Body of pancreas (tissue), 4 donors: ENCODE results near the gene ANKS3. TPM values are rescaled to one million over a fixed set of nuclear protein-coding genes. Genes with fewer than 3 reads are reported as not detected.
A peak's percentile ranks its signal among the peaks of the same experiment; 100 is the strongest.

Experiments used
- ATAC-seq: fragments of 150-250 bp; one replicate; pipeline ENCODE4 v1.9.1; 2016
- DNase-seq, 4 donors: peaks; one replicate each; pipeline ENCODE4 v3.0.0-alpha.2; 2019
- H3K27ac ChIP-seq, 4 donors: fragments of 200-600 bp; sonication (generic); 1 replicate in 3 of 4; 2 replicates in 1 of 4; pipeline versions ENCODE4 v1.5.1 to v1.6.1; 2016 to 2019; ENCODE audit warnings: mild to moderate bottlenecking in 1 of 4, mixed read lengths in 1 of 4, moderate library complexity in 1 of 4
- H3K27me3 ChIP-seq, 2 donors: fragments of 200-600 bp; sonication (generic); one replicate each; pipeline ENCODE4 v1.6.0; 2016; ENCODE audit warnings: mild to moderate bottlenecking in 1 of 2
- H3K36me3 ChIP-seq, 2 donors: fragments of 200-600 bp; sonication (generic); replicated peaks in 1 of 2; 2 replicates each; pipeline ENCODE4 v1.5.1; 2016; ENCODE audit warnings: low read depth in 2 of 2; ENCODE audit not compliant: insufficient read depth in 1 of 2
- H3K4me1 ChIP-seq: fragments of 200-600 bp; sonication (generic); one replicate; pipeline ENCODE4 v1.6.0; 2016
- H3K4me3 ChIP-seq, 2 donors: fragments of 200-600 bp; sonication (generic); 1 replicate in 1 of 2; 2 replicates in 1 of 2; pipeline ENCODE4 v1.5.1; 2016 to 2019
- H3K9me3 ChIP-seq, 3 donors: fragments of 200-600 bp; sonication (generic); 1 replicate in 2 of 3; 2 replicates in 1 of 3; pipeline ENCODE4 v1.5.1; 2016
- POLR2A ChIP-seq, 3 donors: fragments of 450-650 bp; IDR thresholded peaks; one replicate each; pipeline ENCODE4 v1.6.1; 2016; ENCODE audit warnings: antibody characterized with exemption in 3 of 3, mild to moderate bottlenecking in 2 of 3
- WGBS, 2 donors: methylation state at CpG; one replicate each; pipeline ENCODE4 v1.1.5; 2017; 5-methylcytosine and 5-hydroxymethylcytosine counted together
- intact Hi-C: fragments of 100-400 bp; cut with DNase I; formaldehyde crosslinking; loops from one replicate; pipeline ENCODE4 v1.15.1; 2023
- total RNA-seq, 2 donors: library from RNA; depleted of rRNA; stranded (reverse); fragments of >200 nt; gene quantifications; one replicate each; pipeline ENCODE4 v1.1.0, GENCODE V29; 2016
- TF ChIP-seq, protein P1 (sequence below), 7 experiments: fragments of 450-650 bp in 4 of 7; fragments of 200-600 bp in 3 of 7; sonication (generic) in 3 of 7; IDR thresholded peaks; one replicate each; pipeline ENCODE4 v1.5.1; 2016 to 2019; ENCODE audit warnings: antibody characterized with exemption in 7 of 7

Gene ANKS3
- total RNA-seq, 2 donors from 2014 or later, result 16.6 to 64.9 TPM

DNA sequence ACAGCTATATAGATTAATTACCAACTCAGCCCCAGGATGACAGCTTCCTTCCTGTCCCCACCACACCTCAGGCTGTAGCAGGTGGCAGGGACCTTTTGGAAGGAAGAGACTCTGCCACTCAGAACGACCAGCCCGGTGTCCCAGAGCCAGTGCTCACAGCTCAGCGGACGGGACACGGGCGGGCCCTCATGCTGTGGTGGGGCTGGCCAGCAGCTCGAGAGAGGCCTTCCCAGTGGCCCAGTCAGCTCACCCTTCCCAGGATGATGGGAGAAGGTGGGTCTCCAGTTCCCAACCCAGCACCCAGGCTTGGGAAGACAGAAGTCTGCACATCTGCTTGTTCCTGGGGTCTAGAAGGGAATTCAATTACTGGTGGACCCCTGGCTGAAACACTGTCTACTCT, 30.2 kb downstream of the ANKS3 start:
- TF ChIP-seq POLR2A (IDR thresholded peaks at IDR 0.05), result no peak
- TF ChIP-seq, protein P1, sequence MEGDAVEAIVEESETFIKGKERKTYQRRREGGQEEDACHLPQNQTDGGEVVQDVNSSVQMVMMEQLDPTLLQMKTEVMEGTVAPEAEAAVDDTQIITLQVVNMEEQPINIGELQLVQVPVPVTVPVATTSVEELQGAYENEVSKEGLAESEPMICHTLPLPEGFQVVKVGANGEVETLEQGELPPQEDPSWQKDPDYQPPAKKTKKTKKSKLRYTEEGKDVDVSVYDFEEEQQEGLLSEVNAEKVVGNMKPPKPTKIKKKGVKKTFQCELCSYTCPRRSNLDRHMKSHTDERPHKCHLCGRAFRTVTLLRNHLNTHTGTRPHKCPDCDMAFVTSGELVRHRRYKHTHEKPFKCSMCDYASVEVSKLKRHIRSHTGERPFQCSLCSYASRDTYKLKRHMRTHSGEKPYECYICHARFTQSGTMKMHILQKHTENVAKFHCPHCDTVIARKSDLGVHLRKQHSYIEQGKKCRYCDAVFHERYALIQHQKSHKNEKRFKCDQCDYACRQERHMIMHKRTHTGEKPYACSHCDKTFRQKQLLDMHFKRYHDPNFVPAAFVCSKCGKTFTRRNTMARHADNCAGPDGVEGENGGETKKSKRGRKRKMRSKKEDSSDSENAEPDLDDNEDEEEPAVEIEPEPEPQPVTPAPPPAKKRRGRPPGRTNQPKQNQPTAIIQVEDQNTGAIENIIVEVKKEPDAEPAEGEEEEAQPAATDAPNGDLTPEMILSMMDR (IDR thresholded peaks at IDR 0.05), result no peak
- DNase-seq, result no peak
- Histone ChIP-seq H3K27me3 (no peaks in the 10 kb centered on the region), H3K27ac (no peak overlapping the region), H3K4me1 (no peaks in the 10 kb centered on the region), H3K9me3 (no peaks in the 10 kb centered on the region), H3K4me3 (no peak overlapping the region), H3K36me3 (peaks cover 0 to 14% of the 10 kb centered on the region in 2 donors)
- intact Hi-C loops, result no loop called here
- no peak for ATAC-seq
- 81% methylated on average over 7 of the region's 7 CpGs; no CpG with 5 or more reads in 1 of the 2 donors for WGBS, 2 donors

DNA sequence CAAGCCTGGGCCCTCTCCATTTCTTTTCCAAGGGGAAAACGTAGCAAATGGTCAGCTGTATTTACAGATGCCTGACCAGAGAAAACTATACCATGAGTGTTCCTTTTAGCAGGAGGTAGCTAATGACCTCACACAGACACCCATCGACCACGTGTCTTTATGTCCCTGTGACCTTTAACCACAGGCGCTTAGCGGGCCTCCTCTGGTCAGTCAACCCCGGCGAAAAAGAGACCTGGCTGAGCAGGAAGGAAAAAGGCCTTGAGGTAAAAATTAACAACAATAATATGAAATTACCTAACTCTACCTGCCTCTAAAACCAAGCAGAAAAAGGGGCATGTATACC, 31.6 kb downstream of the ANKS3 start:
- TF ChIP-seq POLR2A (IDR thresholded peaks at IDR 0.05), result no peak
- TF ChIP-seq, protein P1 (IDR thresholded peaks at IDR 0.05), result no peak
- Histone ChIP-seq H3K9me3 (no peaks in the 10 kb centered on the region), H3K4me1 (no peaks in the 10 kb centered on the region), H3K4me3 (no peak overlapping the region), H3K27ac (peak overlapping the region in 1 of 4 donors; percentile 7), H3K27me3 (no peaks in the 10 kb centered on the region), H3K36me3 (peaks cover 0 to 15% of the 10 kb centered on the region in 2 donors)
- intact Hi-C loops, result no loop called here
- no peak for DNase-seq
- 56 to 67% methylated on average over 7 of the region's 7 CpGs for WGBS, 2 donors
- no peak for ATAC-seq

DNA sequence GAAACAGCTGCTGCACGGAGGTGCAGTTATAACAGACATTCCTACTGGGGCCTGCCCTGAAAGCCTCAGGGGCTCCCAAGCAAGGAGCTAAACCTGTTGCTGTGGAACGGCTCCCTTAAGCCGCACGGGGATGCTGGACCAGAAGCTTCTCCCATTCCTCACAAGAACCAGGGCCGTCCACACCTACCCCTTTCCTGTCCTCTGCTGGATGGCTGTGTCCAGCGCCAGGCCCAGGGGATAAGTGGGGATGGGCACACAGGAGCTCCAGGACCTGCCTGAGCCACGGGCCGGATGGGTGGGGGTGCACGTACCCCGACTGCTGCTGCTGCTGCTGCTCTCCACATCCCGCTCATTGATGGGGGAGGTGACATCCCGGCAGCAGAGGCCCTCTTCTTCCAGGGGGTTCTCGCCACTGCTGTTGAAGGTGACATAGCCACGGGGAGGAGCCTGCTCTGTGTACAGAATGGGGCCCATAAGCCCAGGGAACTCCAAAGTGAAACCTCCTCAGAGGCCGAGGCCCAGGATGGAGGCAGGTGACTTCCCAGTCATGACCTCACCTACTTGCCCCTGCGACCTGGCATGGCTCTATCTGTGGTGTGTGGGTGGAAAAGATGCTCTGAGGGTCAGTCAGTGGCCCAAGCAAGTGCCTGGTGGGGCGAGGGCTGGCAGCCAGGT, 32.1 kb downstream of the ANKS3 start:
- 86 to 89% methylated on average over 9 to 17 of the region's 17 CpGs for WGBS, 2 donors
- no peaks in the 10 kb centered on the region for H3K27me3 ChIP-seq
- DNase-seq (no peak), ATAC-seq (no peak)
- peaks cover 0 to 15% of the 10 kb centered on the region in 2 donors for H3K36me3 ChIP-seq
- peak overlapping the region in 1 of 4 donors; percentile 7 for H3K27ac ChIP-seq
- intact Hi-C loops, result no loop called here
- no peaks in the 10 kb centered on the region for H3K4me1 ChIP-seq
- no peaks in the 10 kb centered on the region for H3K9me3 ChIP-seq
- TF ChIP-seq POLR2A (IDR thresholded peaks at IDR 0.05), result no peak
- TF ChIP-seq, protein P1 (IDR thresholded peaks at IDR 0.05), result no peak
- H3K4me3 ChIP-seq, result no peak overlapping the region

DNA sequence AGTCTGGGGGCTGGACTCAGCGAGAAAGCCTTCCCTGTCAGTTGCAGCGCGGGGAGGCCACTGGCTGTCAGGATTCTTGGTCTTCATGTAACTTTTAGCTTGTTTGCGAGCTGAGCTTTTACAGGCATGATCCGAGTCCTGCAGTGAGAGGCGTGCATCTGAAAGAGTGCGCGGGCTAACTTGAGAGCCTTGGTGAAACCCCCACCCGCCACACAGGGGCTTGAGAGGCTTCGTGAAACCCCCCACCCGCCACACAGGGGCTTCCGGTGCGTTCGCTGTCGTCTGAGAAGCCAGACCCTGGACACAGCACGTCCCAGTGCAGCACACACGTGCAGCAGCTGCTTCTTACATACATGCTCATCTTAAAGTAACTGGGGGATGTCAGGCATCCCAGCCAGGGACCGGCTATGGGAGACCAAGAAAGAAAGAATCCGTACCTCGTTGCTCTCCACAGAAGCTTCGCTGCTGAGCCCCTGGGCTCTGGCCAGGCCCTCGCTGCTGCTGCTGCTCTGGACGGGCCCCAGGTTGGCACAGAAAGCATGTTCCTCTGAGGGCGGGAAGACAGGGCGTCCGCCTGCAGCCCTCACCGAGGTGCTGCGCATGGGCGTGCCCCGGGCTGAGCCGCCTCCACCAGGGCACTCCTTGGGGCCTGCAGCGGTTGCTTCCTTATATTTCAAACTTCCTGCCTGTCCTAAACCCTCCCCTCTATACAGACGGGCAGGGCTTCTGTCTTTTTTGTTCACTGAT, 32.9 kb downstream of the ANKS3 start:
- 79 to 86% methylated on average over 8 to 28 of the region's 33 CpGs for WGBS, 2 donors
- DNase-seq (no peak), ATAC-seq (no peak)
- Histone ChIP-seq H3K36me3 (peaks cover 0 to 13% of the 10 kb centered on the region in 2 donors), H3K27me3 (no peaks in the 10 kb centered on the region), H3K9me3 (no peaks in the 10 kb centered on the region), H3K27ac (no peak overlapping the region), H3K4me1 (no peaks in the 10 kb centered on the region), H3K4me3 (no peak overlapping the region)
- no peak for TF ChIP-seq POLR2A (IDR thresholded peaks at IDR 0.05)
- TF ChIP-seq, protein P1 (IDR thresholded peaks at IDR 0.05), result no peak
- intact Hi-C loops, result no loop called here
